COLO829 (cell line): ENCODE data around the gene BACE2.
A peak's percentile ranks its signal among the peaks of the same experiment; 100 is the strongest.
"Not testable (repeated sequence)": the region's sequence is repeated elsewhere in the genome, so short reads cannot be mapped to it uniquely, and the experiment has no call there.

Experiments
- DNase-seq: peaks from one replicate; pipeline ENCODE4 v3.0.0; 2012; ENCODE audit warnings: low spot score

BACE2 gene

DNA sequence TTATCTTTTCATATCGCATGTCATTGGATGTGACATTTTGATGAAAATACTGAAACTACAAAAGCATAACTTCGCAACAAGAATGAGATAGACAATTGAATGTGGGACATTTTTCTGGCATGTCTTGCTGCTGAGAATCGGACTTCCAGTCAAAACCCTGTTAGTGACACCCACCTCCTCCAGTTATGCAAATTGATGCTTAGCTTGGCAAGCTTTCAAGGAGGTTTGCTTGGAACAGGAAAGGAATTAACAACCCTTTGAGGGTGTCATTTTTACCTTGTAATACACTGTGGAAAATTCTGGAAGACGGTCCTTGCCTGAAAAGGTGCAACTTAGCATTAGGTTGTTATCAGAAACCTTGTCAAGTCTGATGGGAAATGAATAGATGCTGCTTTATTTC is 109.9 kb downstream of the BACE2 start:
- DNase-seq = no peak

GRCh38 chr21:41280115-41280919 is 112.4 kb downstream of the BACE2 start:
- DNase-seq = no peak

DNA sequence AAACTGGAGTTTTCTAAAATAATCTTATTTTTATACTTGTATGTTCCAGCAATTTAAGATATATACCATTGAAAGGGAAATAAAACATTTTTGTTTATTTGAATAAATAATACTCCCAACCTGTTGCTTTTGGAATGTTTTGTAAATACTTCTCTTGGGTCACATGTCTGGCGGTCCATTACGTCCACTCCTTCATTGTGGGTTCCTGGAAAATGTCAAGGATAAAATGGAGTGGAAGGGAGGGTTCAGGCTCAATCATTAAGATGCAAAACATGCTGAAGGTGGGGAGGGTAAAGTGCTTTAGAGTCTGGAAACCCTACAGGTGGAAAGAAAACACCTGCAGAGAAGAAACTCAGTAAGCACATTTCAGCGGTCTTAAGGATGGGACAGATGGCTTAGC is 114.5 kb downstream of the BACE2 start:
- no peak for DNase-seq

DNA sequence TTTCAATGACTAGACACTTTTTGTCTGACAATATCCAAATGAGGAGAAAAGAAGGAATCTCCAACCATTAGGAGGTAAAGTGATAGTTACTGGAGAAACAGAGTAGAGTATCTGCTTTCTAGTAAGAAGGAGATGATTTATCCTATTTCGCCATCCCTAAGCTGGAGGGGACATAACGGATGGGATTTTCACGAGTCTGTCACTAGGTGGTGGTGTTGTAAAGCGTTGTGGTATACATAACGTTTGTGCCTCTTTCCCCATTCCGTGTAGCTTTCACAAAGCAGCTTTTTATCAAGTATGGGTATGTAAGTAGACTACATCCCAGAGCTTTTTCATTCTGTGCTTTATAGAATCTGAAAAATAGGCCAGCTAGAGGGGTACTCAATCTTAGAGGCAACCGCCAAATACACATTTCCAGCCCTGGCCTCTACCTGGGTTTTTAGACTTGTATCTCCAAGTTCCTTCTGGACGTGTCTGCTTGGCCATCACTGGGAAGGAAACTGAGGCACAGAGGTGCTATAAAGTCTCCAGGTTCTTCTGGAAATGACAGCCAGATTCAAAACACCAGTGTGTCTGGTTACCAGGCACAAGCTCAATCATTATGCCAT is 115.4 kb downstream of the BACE2 start:
- peak; percentile 92 for DNase-seq

- DNase-seq = no peak
Measured at GRCh38 chr21:41289431-41289830, 121.5 kb downstream of the BACE2 start.

DNA sequence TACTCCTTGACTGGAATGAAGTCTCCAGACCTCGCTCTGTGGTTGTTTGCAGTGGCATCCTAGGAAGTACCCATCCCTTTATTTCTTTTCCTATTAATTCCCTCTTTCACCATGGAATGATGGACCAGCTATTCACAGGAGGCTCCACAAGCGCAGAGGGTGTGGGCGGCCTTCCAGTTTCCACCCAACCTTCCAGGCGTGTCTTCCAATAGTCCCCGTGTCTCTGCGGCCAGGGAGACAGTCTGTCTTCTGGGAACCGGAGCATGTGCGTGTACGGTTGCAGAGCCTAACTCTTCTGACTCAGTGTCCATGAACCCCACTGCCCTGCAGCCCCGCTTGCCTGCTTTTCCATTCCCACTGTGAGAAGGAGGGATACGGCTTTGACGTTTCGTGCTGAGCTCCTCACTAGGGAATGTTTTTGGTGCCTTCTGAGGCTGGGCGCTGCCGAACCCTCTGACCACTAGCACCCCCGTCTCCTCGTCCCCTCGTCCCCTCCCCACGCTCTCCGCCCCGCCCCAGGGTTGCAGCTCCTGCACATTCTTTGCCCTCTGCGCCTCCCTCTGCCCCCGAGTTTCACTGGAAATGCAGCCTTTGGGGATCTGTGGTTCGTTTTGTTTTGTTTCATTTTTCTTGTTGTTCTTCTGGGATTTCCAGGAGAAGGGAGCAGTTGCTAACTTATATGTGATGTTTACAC is 122.3 kb downstream of the BACE2 start:
- no peak for DNase-seq

DNA sequence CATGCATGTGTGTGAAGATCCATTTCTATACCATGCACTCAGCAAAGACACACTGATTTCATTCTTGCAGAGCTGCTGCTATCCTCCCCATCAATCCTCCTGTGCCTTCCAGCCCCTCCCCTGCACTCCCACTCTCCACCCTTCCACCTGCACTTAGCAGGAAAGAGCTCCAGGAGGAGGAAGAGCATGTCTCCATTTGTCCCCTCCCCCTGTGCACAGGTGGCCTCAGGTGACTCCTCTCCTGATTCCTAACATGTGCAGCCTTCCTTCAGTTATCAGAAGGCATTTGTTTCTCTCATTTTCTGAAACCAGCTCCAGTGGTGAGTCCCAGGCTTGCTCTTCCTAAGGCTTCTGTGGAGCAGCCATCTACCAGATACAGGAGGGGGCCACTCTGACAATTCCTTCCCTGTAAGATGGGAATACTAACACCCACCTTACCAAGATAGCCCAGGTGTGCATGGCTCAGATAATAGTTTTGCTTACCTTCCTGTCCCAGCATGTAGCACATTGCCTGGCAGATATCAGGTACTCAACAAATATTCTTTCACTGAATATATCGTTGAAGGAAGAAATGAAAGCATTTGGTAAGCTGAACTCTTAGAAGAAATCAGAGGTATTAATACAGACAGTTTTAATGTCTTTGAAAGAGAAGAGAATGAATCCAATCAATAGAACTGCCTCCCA is 126.7 kb downstream of the BACE2 start:
- no peak for DNase-seq

- DNase-seq = no peak
Measured at GRCh38 chr21:41295721-41296254, 127.8 kb downstream of the BACE2 start.

DNA sequence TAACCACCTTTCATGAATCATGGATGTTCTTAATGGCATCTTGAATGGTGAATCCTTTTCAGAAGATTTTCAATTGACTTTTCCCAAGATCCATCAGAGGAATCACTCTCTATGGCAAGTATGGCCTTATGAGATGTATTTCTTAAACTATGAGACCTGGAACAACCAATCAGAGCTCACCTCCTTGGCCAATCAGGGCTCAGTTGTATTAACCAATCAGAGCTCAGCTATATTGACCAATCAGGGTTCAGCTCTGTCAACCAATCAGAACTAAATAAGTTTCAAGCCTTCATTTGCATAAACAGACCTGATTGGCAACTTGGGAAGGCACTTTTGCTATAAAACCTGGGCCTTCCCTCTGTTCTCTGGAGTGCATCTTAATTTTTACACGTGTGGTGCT is 135.0 kb downstream of the BACE2 start:
- no peak for DNase-seq

- DNase-seq = no peak
Measured at GRCh38 chr21:41304068-41304720, 136.2 kb downstream of the BACE2 start.

DNA sequence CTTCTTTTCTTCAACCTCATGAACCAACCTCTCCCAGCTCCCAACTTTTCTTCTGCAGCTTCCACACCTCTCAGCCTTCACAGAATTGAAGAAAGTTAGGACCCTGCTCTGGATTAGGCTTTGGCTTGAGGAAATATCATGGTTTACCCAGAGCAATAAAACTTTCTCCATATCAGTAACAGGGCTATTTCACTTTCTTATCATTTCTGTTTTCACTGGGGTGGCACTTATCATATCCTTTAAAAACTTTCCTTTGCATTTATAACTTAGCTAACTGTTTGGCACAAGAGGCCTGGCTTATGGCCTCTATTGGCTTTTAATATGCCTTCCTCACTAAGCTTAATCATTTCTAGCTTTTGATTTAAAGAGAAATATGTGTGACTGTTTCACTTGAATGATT is 139.3 kb downstream of the BACE2 start:
- DNase-seq = no peak

GRCh38 chr21:41313285-41314164 is 145.6 kb downstream of the BACE2 start:
- DNase-seq = not testable (repeated sequence)

GRCh38 chr21:41315726-41316125 is 147.8 kb downstream of the BACE2 start:
- DNase-seq = no peak

- DNase-seq = no peak
Measured at GRCh38 chr21:41316200-41317062, 148.5 kb downstream of the BACE2 start, which contains the start of gene FAM3B. FAM3B (plus strand) TSS chr21:41316801; CDS start chr21:41316880, 79 bp downstream.

DNA sequence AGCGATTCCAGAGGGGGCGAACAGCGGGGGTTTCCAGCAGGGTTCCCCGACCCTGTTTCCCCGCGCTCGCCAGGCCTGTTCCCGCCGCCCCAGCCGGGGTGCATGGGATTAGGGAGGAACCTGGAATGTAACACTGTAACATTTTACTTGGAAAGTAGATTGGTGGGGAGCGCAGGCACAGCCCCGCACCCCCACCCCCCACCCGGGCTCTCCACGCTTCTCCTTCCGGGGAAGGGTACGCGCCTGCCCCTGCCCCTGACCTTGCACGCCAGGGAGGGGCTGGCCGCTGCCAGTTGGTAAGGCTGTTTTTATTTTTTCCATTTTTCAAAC is 149.1 kb downstream of the BACE2 start:
- DNase-seq = no peak

DNA sequence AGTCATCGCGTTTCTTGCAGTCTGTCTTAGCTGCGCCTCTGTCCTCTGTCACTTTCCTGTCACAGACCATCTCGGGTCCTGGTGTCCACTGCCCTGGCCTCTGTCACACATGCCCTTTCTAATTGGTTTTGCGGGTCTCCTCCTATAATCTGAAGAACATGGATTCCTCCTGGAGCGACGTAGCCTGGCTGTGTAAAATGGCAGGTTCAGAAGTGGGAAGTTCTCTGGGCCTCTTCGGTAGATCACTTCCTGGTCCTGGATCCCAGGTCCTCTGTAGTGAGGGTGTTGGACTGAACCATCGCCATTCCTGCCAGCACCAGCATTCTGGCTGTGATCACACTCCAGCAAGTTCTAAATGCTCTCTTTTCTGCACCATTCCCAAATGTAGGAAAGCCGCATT is 149.5 kb downstream of the BACE2 start:
- no peak for DNase-seq

GRCh38 chr21:41318218-41318617 is 150.3 kb downstream of the BACE2 start:
- no peak for DNase-seq

DNA sequence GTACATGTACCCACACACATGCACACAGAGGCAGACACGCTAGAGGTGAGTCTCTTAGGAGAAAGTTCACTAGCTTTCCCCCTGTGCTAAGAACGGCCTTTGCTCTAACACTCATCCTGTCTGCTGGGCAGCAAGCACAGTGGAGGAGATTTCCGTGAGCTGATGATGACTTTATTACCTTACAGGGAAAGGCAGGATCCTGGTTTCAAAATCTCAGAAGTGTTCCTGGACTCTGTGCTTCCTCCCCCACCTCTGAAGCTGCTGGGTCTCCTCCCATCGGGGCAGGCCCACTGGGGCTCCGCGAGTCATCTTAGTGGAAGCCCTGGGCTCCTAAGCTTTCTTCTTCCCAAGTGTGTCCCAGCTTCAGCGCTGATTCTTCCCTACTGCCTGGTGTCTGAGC is 151.3 kb downstream of the BACE2 start:
- DNase-seq = no peak

- no peak for DNase-seq
Measured at GRCh38 chr21:41321211-41321907, 153.4 kb downstream of the BACE2 start.
